ENCODE results near the gene F10.
"Not testable (repeated sequence)": the region's sequence is repeated elsewhere in the genome, so short reads cannot be mapped to it uniquely, and the experiment has no call there.

- TF ChIP-seq POLR2A (IDR thresholded peaks at IDR 0.05); CTCF (IDR thresholded peaks at IDR 0.05 in 8 of 11, conservative IDR thresholded peaks at IDR 0.05 in 3 of 11): not testable (repeated sequence)
Measured at GRCh38 chr13:113108521-113108920, 14.1 kb upstream of the F10 start.
